Gastroesophageal sphincter (tissue), 4 donors: ENCODE data around the gene PCED1B. TPM values are rescaled to one million over a fixed set of nuclear protein-coding genes. Genes with fewer than 3 reads are reported as not detected.

ENCODE experiments used
- ATAC-seq: fragments of 150-250 bp; one replicate; pipeline ENCODE4 v1.9.1; 2016; ENCODE audit warnings: mild to moderate bottlenecking, moderate library complexity
- H3K27ac ChIP-seq, 4 donors: fragments of 200-600 bp; sonication (generic) in 3 of 4; 1 replicate in 3 of 4; 2 replicates in 1 of 4; pipeline ENCODE4 v1.5.1; 2016 to 2019
- H3K27me3 ChIP-seq: fragments of 200-600 bp; sonication (generic); one replicate; pipeline ENCODE4 v1.5.1; 2019
- H3K36me3 ChIP-seq, 2 donors: fragments of 200-600 bp; sonication (generic); one replicate each; pipeline ENCODE4 v1.5.1; 2019; ENCODE audit warnings: control low read depth in 1 of 2
- H3K4me1 ChIP-seq, 3 donors: fragments of 200-600 bp; sonication (generic); 1 replicate in 2 of 3; 2 replicates in 1 of 3; pipeline ENCODE4 v1.5.1; 2016 to 2019; ENCODE audit warnings: control low read depth in 2 of 3
- H3K4me3 ChIP-seq, 2 donors: fragments of 200-600 bp; sonication (generic); one replicate each; pipeline ENCODE4 v1.5.1; 2019; ENCODE audit warnings: mild to moderate bottlenecking in 1 of 2, moderate library complexity in 1 of 2
- H3K9me3 ChIP-seq, 3 donors: fragments of 200-600 bp; sonication (generic); one replicate each; pipeline ENCODE4 v1.5.1; 2017 to 2019; ENCODE audit warnings: control low read depth in 2 of 3
- EP300 ChIP-seq: sonication (generic); formaldehyde crosslinking; IDR thresholded peaks from one replicate; pipeline ENCODE4 v1.6.1; 2017; ENCODE audit warnings: antibody characterized with exemption, mild to moderate bottlenecking
- POLR2A ChIP-seq, 2 donors: fragments of 450-650 bp; IDR thresholded peaks; one replicate each; pipeline ENCODE4 v1.6.1; 2017; ENCODE audit warnings: antibody characterized with exemption in 2 of 2, mild to moderate bottlenecking in 2 of 2, moderate library complexity in 1 of 2
- POLR2AphosphoS5 ChIP-seq: sonication (generic); formaldehyde crosslinking; IDR thresholded peaks from one replicate; pipeline ENCODE4 v1.6.1; 2017; ENCODE audit warnings: antibody characterized with exemption
- WGBS, 2 donors: methylation state at CpG; one replicate each; pipeline ENCODE4 v1.1.5; 2018; ENCODE audit warnings: low coverage in 1 of 2; 5-methylcytosine and 5-hydroxymethylcytosine counted together
- total RNA-seq, 4 donors: library from RNA; depleted of rRNA; stranded (reverse); fragments of >200 nt; gene quantifications; one replicate each; pipeline ENCODE4 v1.1.0, GENCODE V29; 2016
- TF ChIP-seq, protein P1 (sequence below), 4 experiments: fragments of 200-600 bp in 2 of 4; fragments of 450-650 bp in 2 of 4; sonication (generic) in 1 of 4; IDR thresholded peaks; one replicate each; pipeline ENCODE4 v1.5.1; 2017 to 2019; ENCODE audit warnings: antibody characterized with exemption in 4 of 4, mild to moderate bottlenecking in 2 of 4, moderate library complexity in 2 of 4

PCED1B gene
- total RNA-seq, 4 donors from 2014 or later, result 0.22 to 2.7 (median 1.7) TPM; not detected in 1

DNA sequence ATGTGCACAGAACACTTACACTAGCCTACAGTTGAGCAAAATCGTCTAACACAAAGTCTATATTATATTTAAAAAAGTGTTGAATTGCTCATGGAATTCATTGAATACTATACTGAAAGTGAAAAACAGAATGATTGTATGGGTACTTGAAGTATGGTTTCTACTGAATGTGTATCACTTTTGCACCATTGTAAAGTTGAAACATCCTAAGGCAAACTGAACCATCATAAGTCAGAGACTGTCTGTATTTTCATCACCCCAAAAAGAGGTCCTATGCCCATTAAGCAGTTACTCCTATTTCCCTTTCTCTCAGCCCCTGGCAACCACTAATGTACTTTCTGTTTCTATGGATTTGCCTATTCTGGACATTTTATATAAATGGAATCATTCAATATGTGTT is 4.8 kb downstream of the PCED1B start:
- no peaks in the 10 kb centered on the region for H3K36me3 ChIP-seq
- no peak overlapping the region for H3K4me3 ChIP-seq
- H3K4me1 ChIP-seq, result peaks cover 0 to 42% (median 11%) of the 10 kb centered on the region in 3 donors
- no peaks in the 10 kb centered on the region for H3K27me3 ChIP-seq
- H3K27ac ChIP-seq, result peak overlapping the region in 1 of 4 donors; percentile 93
- 70 to 89% methylated on average over 1 of the region's 1 CpG for WGBS, 2 donors
- ATAC-seq, result no peak
- no peaks in the 10 kb centered on the region for H3K9me3 ChIP-seq
- TF ChIP-seq, protein P1, sequence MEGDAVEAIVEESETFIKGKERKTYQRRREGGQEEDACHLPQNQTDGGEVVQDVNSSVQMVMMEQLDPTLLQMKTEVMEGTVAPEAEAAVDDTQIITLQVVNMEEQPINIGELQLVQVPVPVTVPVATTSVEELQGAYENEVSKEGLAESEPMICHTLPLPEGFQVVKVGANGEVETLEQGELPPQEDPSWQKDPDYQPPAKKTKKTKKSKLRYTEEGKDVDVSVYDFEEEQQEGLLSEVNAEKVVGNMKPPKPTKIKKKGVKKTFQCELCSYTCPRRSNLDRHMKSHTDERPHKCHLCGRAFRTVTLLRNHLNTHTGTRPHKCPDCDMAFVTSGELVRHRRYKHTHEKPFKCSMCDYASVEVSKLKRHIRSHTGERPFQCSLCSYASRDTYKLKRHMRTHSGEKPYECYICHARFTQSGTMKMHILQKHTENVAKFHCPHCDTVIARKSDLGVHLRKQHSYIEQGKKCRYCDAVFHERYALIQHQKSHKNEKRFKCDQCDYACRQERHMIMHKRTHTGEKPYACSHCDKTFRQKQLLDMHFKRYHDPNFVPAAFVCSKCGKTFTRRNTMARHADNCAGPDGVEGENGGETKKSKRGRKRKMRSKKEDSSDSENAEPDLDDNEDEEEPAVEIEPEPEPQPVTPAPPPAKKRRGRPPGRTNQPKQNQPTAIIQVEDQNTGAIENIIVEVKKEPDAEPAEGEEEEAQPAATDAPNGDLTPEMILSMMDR (IDR thresholded peaks at IDR 0.05), result no peak
- TF ChIP-seq EP300 (no peak), POLR2A (IDR thresholded peaks at IDR 0.05) (no peak), POLR2AphosphoS5 (no peak)

DNA sequence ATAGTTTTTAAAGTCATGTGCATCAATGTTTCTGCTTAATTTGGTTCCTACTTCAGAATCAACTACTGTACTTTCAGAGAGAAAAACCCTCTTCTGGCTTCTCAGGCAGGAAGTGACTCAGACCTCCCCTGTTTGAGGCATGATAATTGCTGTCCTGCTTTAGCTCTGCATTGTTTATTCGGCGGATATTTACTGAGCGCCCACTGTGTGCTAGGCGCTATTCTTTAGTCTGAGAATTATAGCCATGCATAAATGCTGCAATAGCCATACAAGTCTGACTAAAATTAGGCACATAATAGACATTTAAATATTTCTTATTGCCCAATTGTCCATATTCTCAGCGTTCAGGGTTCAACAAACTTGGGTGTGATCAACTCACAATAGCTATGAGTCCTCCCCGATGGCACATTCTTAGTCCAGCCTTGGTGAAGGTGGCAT is 6.4 kb downstream of the PCED1B start:
- 66 to 72% methylated on average over 2 to 6 of the region's 6 CpGs for WGBS, 2 donors
- Histone ChIP-seq H3K36me3 (no peaks in the 10 kb centered on the region), H3K27ac (peak overlapping the region in 1 of 4 donors; percentile 62), H3K27me3 (no peaks in the 10 kb centered on the region), H3K4me3 (no peak overlapping the region), H3K4me1 (peaks cover 0 to 41% (median 11%) of the 10 kb centered on the region in 3 donors), H3K9me3 (no peaks in the 10 kb centered on the region)
- no peak for ATAC-seq
- TF ChIP-seq POLR2AphosphoS5 (no peak), EP300 (no peak), POLR2A (IDR thresholded peaks at IDR 0.05) (no peak)
- TF ChIP-seq, protein P1 (IDR thresholded peaks at IDR 0.05), result no peak

DNA sequence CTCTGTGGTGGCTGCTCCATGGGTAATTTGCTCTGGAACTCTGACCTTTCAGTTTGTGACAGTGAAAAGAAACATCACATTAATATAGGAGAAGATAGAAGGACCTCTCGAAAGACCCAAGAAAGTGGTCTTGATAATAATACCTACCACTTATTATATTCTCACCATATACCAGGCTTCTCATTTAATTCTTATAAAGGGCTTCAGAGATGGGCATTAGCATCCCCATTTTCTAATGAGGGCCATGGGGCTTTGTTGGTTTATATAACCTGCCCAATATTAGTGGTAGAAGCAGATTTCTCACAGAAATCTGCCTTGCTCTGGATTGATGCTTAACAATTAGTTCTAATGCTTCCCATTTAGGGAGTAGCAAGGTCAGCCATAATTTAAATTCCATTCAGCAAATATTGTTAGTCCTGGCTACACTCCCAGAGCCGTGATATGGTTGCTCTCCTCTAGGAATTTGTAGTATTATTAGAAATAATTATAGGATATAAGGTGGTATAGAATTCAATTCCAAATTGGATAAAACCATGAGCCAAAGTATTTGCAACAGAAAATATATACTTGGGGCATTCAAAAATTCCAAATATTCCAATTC is 7.8 kb downstream of the PCED1B start:
- no peak for ATAC-seq
- no peak for TF ChIP-seq EP300
- TF ChIP-seq, protein P1 (IDR thresholded peaks at IDR 0.05), result no peak
- no peak for TF ChIP-seq POLR2AphosphoS5
- TF ChIP-seq POLR2A (IDR thresholded peaks at IDR 0.05), result no peak
- H3K27me3 ChIP-seq, result no peaks in the 10 kb centered on the region
- H3K4me1 ChIP-seq, result peaks cover 0 to 34% (median 11%) of the 10 kb centered on the region in 3 donors
- H3K9me3 ChIP-seq, result no peaks in the 10 kb centered on the region
- no peaks in the 10 kb centered on the region for H3K36me3 ChIP-seq
- no peak overlapping the region for H3K4me3 ChIP-seq
- 0 to 38% methylated on average over 1 to 2 of the region's 2 CpGs for WGBS, 2 donors
- peak overlapping the region in 2 of 4 donors; percentile 18 to 62 for H3K27ac ChIP-seq

GRCh38 chr12:47088021-47088944 is 8.9 kb downstream of the PCED1B start:
- TF ChIP-seq POLR2AphosphoS5 (peak; percentile 32), EP300 (no peak), POLR2A (IDR thresholded peaks at IDR 0.05) (no peak)
- no peak overlapping the region for H3K4me3 ChIP-seq
- 26 to 31% methylated on average over 5 to 7 of the region's 7 CpGs for WGBS, 2 donors
- H3K9me3 ChIP-seq, result no peaks in the 10 kb centered on the region
- no peaks in the 10 kb centered on the region for H3K36me3 ChIP-seq
- ATAC-seq, result no peak
- peak overlapping the region in 3 of 4 donors; percentile 18 to 62 (median 41) for H3K27ac ChIP-seq
- H3K4me1 ChIP-seq, result peaks cover 0 to 34% (median 11%) of the 10 kb centered on the region in 3 donors
- H3K27me3 ChIP-seq, result no peaks in the 10 kb centered on the region

- no peak overlapping the region for H3K27ac ChIP-seq
- no peak for ATAC-seq
Measured at GRCh38 chr12:47091009-47091408, 11.6 kb downstream of the PCED1B start.

More at GRCh38 chr12:47091009-47091408, 11.6 kb downstream of the PCED1B start:
- TF ChIP-seq POLR2AphosphoS5, result no peak
- no peak for TF ChIP-seq POLR2A (IDR thresholded peaks at IDR 0.05)
- TF ChIP-seq EP300, result no peak
- TF ChIP-seq, protein P1 (IDR thresholded peaks at IDR 0.05), result no peak
- Histone ChIP-seq H3K4me1 (peaks cover 0 to 31% (median 8%) of the 10 kb centered on the region in 3 donors), H3K36me3 (no peaks in the 10 kb centered on the region), H3K27me3 (no peaks in the 10 kb centered on the region), H3K4me3 (no peak overlapping the region), H3K9me3 (no peaks in the 10 kb centered on the region)
- WGBS, 2 donors, result 92 to 100% methylated on average over 2 of the region's 2 CpGs
